Kidney tubule cell (primary cell): ENCODE measurements around the gene EGLN1.
A peak's percentile ranks its signal among the peaks of the same experiment; 100 is the strongest.

Experiments used
- DNase-seq: peaks from one replicate; pipeline ENCODE4 v3.0.0-alpha.2; 2018; ENCODE audit warnings: low spot score

The EGLN1 gene

GRCh38 chr1:231326248-231326647, 95.8 kb downstream of the EGLN1 start:
- DNase-seq, result no peak

- no peak for DNase-seq
Measured at GRCh38 chr1:231324660-231325059, 97.4 kb downstream of the EGLN1 start.

GRCh38 chr1:231322880-231323530, 99.1 kb downstream of the EGLN1 start:
- no peak for DNase-seq

GRCh38 chr1:231319080-231319479, 103.0 kb downstream of the EGLN1 start:
- no peak for DNase-seq

GRCh38 chr1:231318568-231318967, 103.5 kb downstream of the EGLN1 start:
- DNase-seq, result no peak

GRCh38 chr1:231318015-231318355, 104.1 kb downstream of the EGLN1 start:
- DNase-seq, result no peak

- no peak for DNase-seq
Measured at GRCh38 chr1:231317306-231318014, 104.6 kb downstream of the EGLN1 start.

GRCh38 chr1:231315887-231316286, 106.2 kb downstream of the EGLN1 start:
- DNase-seq, result peak; percentile 52
